ENCODE measurements around the gene RALGPS1. TPM values are rescaled to one million over a fixed set of nuclear protein-coding genes. Genes with fewer than 3 reads are reported as not detected.

The RALGPS1 gene
- total and polyA plus RNA-seq, 2 donors (not counting 1 experiment from before 2014, with no cell fraction given) = 19.7 to 39.9 TPM

DNA sequence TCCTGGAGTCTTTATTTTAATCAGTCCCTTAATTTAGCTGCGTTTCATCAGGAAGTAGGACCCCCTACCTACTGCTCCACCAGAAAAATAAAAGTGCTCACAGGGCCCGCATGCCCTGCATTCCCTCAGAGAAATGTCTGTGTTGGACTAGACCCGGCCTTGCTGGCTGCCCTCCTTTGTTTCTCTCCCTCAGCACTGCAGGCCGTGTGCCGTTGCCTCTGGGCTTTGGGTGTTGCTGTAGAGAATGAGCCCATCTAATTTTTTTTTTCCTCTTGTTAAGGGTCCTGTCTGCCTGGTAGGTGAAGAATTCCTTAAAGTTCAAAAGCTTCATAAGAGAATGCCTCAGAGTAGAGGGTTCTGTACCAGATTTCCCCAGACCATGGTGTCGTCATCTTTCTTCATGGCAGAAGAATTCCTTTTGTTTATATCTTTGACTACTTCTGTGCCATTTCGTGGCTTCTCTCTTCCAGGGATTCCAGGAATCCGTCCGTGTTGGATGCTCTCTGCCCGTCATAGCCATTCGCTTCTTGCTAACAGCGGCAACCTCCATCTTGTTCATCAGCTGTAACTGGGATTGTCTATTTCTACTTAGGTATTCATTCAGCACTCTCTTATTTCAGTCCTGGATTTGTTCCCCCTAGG is 257.6 kb downstream of the RALGPS1 start:
- WGBS (ENCODE audit: insufficient coverage) = 94% methylated on average over 10 of the region's 12 CpGs
- no peaks in the 10 kb centered on the region for H4K20me1 ChIP-seq (ENCODE audit: control insufficient read depth, insufficient read depth, low read length, poor library complexity, severe bottlenecking)
- intact Hi-C loops (cut with micrococcal nuclease) = no loop called here
- no peak for ATAC-seq (ENCODE audit: low read depth)
- H3K9me3 ChIP-seq (ENCODE audit: control extremely low read depth in 1 of 3, control insufficient read depth in 2 of 3, insufficient read depth in 1 of 3, low read length in 2 of 3) = peaks cover 0 to 1% (median 0%) of the 10 kb centered on the region in 3 donors
- H3K27me3 Mint-ChIP-seq = no peaks in the 10 kb centered on the region
- peaks cover 13% of the 10 kb centered on the region for H3K4me1 Mint-ChIP-seq
- no peak overlapping the region for H3K27ac ChIP-seq (ENCODE audit: low read length in 2 of 2)
- H2AFZ ChIP-seq (ENCODE audit: insufficient read depth, low read depth, low read length, poor library complexity, severe bottlenecking) = no peak overlapping the region
- H3K9me3 Mint-ChIP-seq (ENCODE audit: insufficient read depth) = no peaks in the 10 kb centered on the region
- ChIA-PET POLR2A (no interaction called here), CTCF (interaction anchor here (1.0 kb wide), 1 partner anchor 231 kb away, joined by 4 read pairs; no protein-coding TSS in a partner anchor)
- no peak for TF ChIP-seq EZH2 (IDR thresholded peaks at IDR 0.05; ENCODE audit: borderline replicate concordance, insufficient read depth, low read depth, low read length, poor library complexity, severe bottlenecking)
- TF ChIP-seq, protein P1, sequence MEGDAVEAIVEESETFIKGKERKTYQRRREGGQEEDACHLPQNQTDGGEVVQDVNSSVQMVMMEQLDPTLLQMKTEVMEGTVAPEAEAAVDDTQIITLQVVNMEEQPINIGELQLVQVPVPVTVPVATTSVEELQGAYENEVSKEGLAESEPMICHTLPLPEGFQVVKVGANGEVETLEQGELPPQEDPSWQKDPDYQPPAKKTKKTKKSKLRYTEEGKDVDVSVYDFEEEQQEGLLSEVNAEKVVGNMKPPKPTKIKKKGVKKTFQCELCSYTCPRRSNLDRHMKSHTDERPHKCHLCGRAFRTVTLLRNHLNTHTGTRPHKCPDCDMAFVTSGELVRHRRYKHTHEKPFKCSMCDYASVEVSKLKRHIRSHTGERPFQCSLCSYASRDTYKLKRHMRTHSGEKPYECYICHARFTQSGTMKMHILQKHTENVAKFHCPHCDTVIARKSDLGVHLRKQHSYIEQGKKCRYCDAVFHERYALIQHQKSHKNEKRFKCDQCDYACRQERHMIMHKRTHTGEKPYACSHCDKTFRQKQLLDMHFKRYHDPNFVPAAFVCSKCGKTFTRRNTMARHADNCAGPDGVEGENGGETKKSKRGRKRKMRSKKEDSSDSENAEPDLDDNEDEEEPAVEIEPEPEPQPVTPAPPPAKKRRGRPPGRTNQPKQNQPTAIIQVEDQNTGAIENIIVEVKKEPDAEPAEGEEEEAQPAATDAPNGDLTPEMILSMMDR (IDR thresholded peaks at IDR 0.05) = no peak
- H3K27me3 ChIP-seq (replicated peaks in 1 of 4; ENCODE audit: control extremely low read depth in 1 of 4, control insufficient read depth in 3 of 4, insufficient read depth in 4 of 4, low read length in 3 of 4) = no peaks in the 10 kb centered on the region
- no peak overlapping the region for H3K27ac Mint-ChIP-seq
- no peak overlapping the region for H3K9ac ChIP-seq (ENCODE audit: low read length)
- H3K4me3 ChIP-seq (ENCODE audit: control extremely low read depth in 1 of 5, extremely low read depth in 1 of 5, insufficient read depth in 1 of 5, low read depth in 2 of 5, low read length in 4 of 5) = no peak overlapping the region
- peaks cover 0 to 15% of the 10 kb centered on the region in 2 experiments for H3K36me3 ChIP-seq (replicated peaks in 1 of 2; ENCODE audit: control extremely low read depth in 1 of 2, control insufficient read depth in 1 of 2, extremely low read depth in 1 of 2, insufficient read depth in 2 of 2, low read length in 1 of 2)
- no peak overlapping the region for H3K4me3 Mint-ChIP-seq
- no peaks in the 10 kb centered on the region for H3K79me2 ChIP-seq (ENCODE audit: control insufficient read depth, insufficient read depth, low read length)
- H3K4me2 ChIP-seq (replicated peaks; ENCODE audit: low read depth, low read length, poor library complexity, severe bottlenecking) = no peak overlapping the region
- no peak for DNase-seq
- H3K4me1 ChIP-seq (ENCODE audit: control insufficient read depth in 2 of 2, insufficient read depth in 2 of 2, low read length in 2 of 2) = peaks cover 8 to 13% of the 10 kb centered on the region in 2 donors

DNA sequence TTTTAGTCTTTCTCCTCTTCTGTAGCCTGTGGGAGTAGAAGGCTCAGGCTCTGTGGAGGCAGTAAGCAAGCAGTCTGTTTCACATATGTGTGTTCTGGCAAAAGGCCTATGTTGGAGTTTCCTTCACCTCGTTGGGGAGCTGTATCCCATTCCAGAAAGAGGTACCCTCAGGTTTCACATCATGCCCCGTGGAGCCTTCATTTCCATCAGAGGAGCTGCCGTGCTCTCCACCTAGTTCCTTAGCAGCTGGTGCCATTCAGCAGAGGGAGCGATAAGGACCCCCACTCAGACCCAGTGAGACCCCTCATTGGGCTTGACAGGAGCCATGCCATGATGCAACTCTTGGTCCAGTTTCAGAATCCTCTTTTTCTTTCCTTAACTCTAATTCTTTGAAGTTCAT is 258.5 kb downstream of the RALGPS1 start:
- DNase-seq (no peak), ATAC-seq (ENCODE audit: low read depth) (no peak)
- H3K27me3 ChIP-seq (replicated peaks in 1 of 4; ENCODE audit: control extremely low read depth in 1 of 4, control insufficient read depth in 3 of 4, insufficient read depth in 4 of 4, low read length in 3 of 4) = no peaks in the 10 kb centered on the region
- intact Hi-C loops (cut with micrococcal nuclease) = no loop called here
- H3K4me2 ChIP-seq (replicated peaks; ENCODE audit: low read depth, low read length, poor library complexity, severe bottlenecking) = no peak overlapping the region
- ChIA-PET CTCF (interaction anchor here (1.1 kb wide), 1 partner anchor 25 kb away, joined by 4 read pairs; no protein-coding TSS in a partner anchor), POLR2A (no interaction called here)
- no peak overlapping the region for H3K27ac ChIP-seq (ENCODE audit: low read length in 2 of 2)
- H3K9me3 ChIP-seq (ENCODE audit: control extremely low read depth in 1 of 3, control insufficient read depth in 2 of 3, insufficient read depth in 1 of 3, low read length in 2 of 3) = no peaks in the 10 kb centered on the region
- H3K4me3 ChIP-seq (ENCODE audit: control extremely low read depth in 1 of 5, extremely low read depth in 1 of 5, insufficient read depth in 1 of 5, low read depth in 2 of 5, low read length in 4 of 5) = no peak overlapping the region
- H3K4me3 Mint-ChIP-seq = no peak overlapping the region
- H2AFZ ChIP-seq (ENCODE audit: insufficient read depth, low read depth, low read length, poor library complexity, severe bottlenecking) = no peak overlapping the region
- TF ChIP-seq EZH2 (IDR thresholded peaks at IDR 0.05; ENCODE audit: borderline replicate concordance, insufficient read depth, low read depth, low read length, poor library complexity, severe bottlenecking) = no peak
- TF ChIP-seq, protein P1 (IDR thresholded peaks at IDR 0.05) = no peak
- H3K27ac Mint-ChIP-seq = no peak overlapping the region
- no peaks in the 10 kb centered on the region for H3K9me3 Mint-ChIP-seq (ENCODE audit: insufficient read depth)
- peaks cover 4% of the 10 kb centered on the region for H3K4me1 Mint-ChIP-seq
- no peaks in the 10 kb centered on the region for H3K79me2 ChIP-seq (ENCODE audit: control insufficient read depth, insufficient read depth, low read length)
- H3K36me3 ChIP-seq (replicated peaks in 1 of 2; ENCODE audit: control extremely low read depth in 1 of 2, control insufficient read depth in 1 of 2, extremely low read depth in 1 of 2, insufficient read depth in 2 of 2, low read length in 1 of 2) = peaks cover 0 to 15% of the 10 kb centered on the region in 2 experiments
- no peaks in the 10 kb centered on the region for H4K20me1 ChIP-seq (ENCODE audit: control insufficient read depth, insufficient read depth, low read length, poor library complexity, severe bottlenecking)
- WGBS (ENCODE audit: insufficient coverage) = 98% methylated on average over 4 of the region's 4 CpGs
- H3K27me3 Mint-ChIP-seq = no peaks in the 10 kb centered on the region
- H3K9ac ChIP-seq (ENCODE audit: low read length) = no peak overlapping the region
- H3K4me1 ChIP-seq (ENCODE audit: control insufficient read depth in 2 of 2, insufficient read depth in 2 of 2, low read length in 2 of 2) = peaks cover 0 to 4% of the 10 kb centered on the region in 2 donors

All from B cell (primary cell).